Prostate gland (tissue), 2 donors: Measurements from ENCODE around the gene C1orf35. TPM values are rescaled to one million over a fixed set of nuclear protein-coding genes. Genes with fewer than 3 reads are reported as not detected.
"Not testable (repeated sequence)": the region's sequence is repeated elsewhere in the genome, so short reads cannot be mapped to it uniquely, and the experiment has no call there.

Source experiments
- DNase-seq: peaks from one replicate; pipeline ENCODE4 v3.0.0-alpha.2; 2019; ENCODE audit warnings: low spot score
- H3K27ac ChIP-seq, 2 donors: fragments of 200-600 bp; sonication (generic); 2 replicates each; pipeline ENCODE4 v1.5.1; 2017 to 2019
- H3K27me3 ChIP-seq: fragments of 200-600 bp; sonication (generic); replicated peaks from 2 replicates; pipeline ENCODE4 v1.5.1; 2019; ENCODE audit not compliant: insufficient read depth
- H3K36me3 ChIP-seq, 2 donors: fragments of 200-600 bp; sonication (generic); 1 replicate in 1 of 2; 2 replicates in 1 of 2; pipeline versions ENCODE4 v1.5.1 to v1.8.1; 2017 to 2019
- H3K4me1 ChIP-seq: fragments of 200-600 bp; sonication (generic); replicated peaks from 2 replicates; pipeline ENCODE4 v1.5.1; 2019
- H3K4me3 ChIP-seq, 2 donors: fragments of 200-600 bp; sonication (generic); 2 replicates each; pipeline ENCODE4 v1.5.1; 2017 to 2019
- H3K9me3 ChIP-seq: fragments of 200-600 bp; sonication (generic); 2 replicates; pipeline ENCODE4 v1.5.1; 2017
- POLR2A ChIP-seq: fragments of 450-650 bp; IDR thresholded peaks from one replicate; pipeline ENCODE4 v1.6.1; 2016; ENCODE audit warnings: antibody characterized with exemption, mild to moderate bottlenecking
- POLR2AphosphoS5 ChIP-seq: sonication (generic); formaldehyde crosslinking; IDR thresholded peaks from one replicate; pipeline ENCODE4 v1.6.1; 2017; ENCODE audit warnings: antibody characterized with exemption
- WGBS: methylation state at CpG from one replicate; pipeline ENCODE4 v1.1.5; 2018; 5-methylcytosine and 5-hydroxymethylcytosine counted together
- intact Hi-C: fragments of 100-400 bp; cut with DNase I; formaldehyde crosslinking; loops from one replicate; pipeline ENCODE4 v1.14.2; 2022
- total RNA-seq, 2 donors: library from RNA; depleted of rRNA; stranded (reverse); fragments of >200 nt; gene quantifications; one replicate each; pipeline ENCODE4 v1.1.0, GENCODE V29; 2016
- TF ChIP-seq, protein P1 (sequence below), 4 experiments: fragments of 200-600 bp in 2 of 4; fragments of 450-650 bp in 2 of 4; sonication (generic) in 2 of 4; IDR thresholded peaks; 1 replicate in 3 of 4; 2 replicates in 1 of 4; pipeline ENCODE4 v1.5.1; 2016 to 2019; ENCODE audit warnings: antibody characterized with exemption in 4 of 4, mild to moderate bottlenecking in 2 of 4, moderate library complexity in 2 of 4

Gene C1orf35
- total RNA-seq, 2 donors from 2014 or later, result 23.5 TPM

DNA sequence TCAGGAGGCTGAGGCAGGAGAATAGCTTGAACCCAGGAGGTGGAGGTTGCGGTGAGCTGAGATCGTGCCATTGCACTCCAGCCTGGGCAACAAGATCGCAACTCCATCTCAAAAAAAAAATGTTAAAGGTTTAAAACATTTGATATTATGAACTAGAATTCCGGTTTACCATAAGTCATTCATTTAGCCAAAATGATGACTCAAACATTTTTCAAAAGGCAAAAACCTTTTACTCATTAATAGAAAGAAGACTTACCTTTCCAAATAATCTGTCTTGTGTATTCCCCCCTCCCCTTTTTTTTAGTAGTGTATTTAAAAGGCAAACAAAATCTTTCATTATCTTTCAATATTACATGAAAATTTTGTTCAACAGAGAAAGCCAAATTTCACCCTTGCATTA is 14.2 kb upstream of the C1orf35 start:
- intact Hi-C loops, result no loop called here
- no peak for DNase-seq
- Histone ChIP-seq H3K4me3 (no peak overlapping the region), H3K27ac (no peak overlapping the region), H3K4me1 (no peaks in the 10 kb centered on the region), H3K9me3 (no peaks in the 10 kb centered on the region), H3K36me3 (no peaks in the 10 kb centered on the region), H3K27me3 (no peaks in the 10 kb centered on the region)
- TF ChIP-seq, protein P1, sequence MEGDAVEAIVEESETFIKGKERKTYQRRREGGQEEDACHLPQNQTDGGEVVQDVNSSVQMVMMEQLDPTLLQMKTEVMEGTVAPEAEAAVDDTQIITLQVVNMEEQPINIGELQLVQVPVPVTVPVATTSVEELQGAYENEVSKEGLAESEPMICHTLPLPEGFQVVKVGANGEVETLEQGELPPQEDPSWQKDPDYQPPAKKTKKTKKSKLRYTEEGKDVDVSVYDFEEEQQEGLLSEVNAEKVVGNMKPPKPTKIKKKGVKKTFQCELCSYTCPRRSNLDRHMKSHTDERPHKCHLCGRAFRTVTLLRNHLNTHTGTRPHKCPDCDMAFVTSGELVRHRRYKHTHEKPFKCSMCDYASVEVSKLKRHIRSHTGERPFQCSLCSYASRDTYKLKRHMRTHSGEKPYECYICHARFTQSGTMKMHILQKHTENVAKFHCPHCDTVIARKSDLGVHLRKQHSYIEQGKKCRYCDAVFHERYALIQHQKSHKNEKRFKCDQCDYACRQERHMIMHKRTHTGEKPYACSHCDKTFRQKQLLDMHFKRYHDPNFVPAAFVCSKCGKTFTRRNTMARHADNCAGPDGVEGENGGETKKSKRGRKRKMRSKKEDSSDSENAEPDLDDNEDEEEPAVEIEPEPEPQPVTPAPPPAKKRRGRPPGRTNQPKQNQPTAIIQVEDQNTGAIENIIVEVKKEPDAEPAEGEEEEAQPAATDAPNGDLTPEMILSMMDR (IDR thresholded peaks at IDR 0.05), result no peak
- TF ChIP-seq POLR2AphosphoS5 (no peak), POLR2A (no peak)
- 96% methylated on average over 4 of the region's 4 CpGs for WGBS

DNA sequence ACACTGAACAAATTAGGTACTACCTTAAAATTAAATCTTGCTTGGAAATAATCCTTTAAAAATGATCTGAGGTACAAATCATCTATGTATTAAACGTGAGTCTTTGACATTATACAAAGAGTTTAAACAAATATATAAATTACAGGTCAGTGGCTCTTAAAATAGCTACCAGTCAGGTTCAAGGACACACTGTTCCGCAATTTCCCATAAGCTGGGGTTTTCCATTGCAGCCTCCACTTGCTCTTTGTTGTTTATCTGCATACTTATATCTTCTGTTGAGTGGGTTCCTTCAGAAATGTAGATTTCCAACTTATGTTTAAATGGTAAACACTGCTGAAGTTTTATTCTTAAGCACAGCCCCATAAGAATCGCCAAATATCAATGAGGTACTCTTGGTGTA is 11.7 kb upstream of the C1orf35 start:
- intact Hi-C loops, result no loop called here
- Histone ChIP-seq H3K4me3 (no peak overlapping the region), H3K9me3 (no peaks in the 10 kb centered on the region), H3K36me3 (no peaks in the 10 kb centered on the region), H3K27me3 (no peaks in the 10 kb centered on the region), H3K27ac (peak overlapping the region in 1 of 2 donors; percentile 2), H3K4me1 (no peaks in the 10 kb centered on the region)
- no peak for DNase-seq
- 53% methylated on average over 3 of the region's 3 CpGs for WGBS
- no peak for TF ChIP-seq POLR2A
- TF ChIP-seq POLR2AphosphoS5, result peak; percentile 17
- TF ChIP-seq, protein P1 (IDR thresholded peaks at IDR 0.05), result no peak

DNA sequence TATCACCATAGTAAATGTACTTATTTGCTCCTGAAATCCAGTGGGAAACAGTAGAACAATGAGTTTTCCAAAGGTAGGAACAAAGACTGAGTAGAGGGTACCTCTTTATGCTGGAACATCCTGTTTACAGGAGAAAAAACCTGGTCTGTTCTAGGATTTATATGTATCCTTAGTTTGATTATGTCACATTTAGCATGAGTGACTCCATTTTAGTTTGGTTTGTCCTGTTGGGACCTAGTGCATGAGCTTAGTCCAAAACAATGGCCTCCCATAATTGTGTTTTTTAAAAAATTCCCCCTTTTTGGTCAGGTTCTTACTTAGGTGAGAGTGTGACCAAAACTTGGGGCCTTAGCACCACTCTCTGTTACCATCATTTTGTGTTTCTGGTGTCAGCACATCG is 9.5 kb upstream of the C1orf35 start:
- 97% methylated on average over 1 of the region's 1 CpG for WGBS
- H3K4me3 ChIP-seq, result no peak overlapping the region
- no peaks in the 10 kb centered on the region for H3K9me3 ChIP-seq
- peaks cover 3% of the 10 kb centered on the region for H3K4me1 ChIP-seq
- TF ChIP-seq POLR2A, result no peak
- TF ChIP-seq, protein P1 (IDR thresholded peaks at IDR 0.05), result no peak
- TF ChIP-seq POLR2AphosphoS5, result no peak
- H3K27ac ChIP-seq, result no peak overlapping the region
- DNase-seq, result no peak
- H3K36me3 ChIP-seq, result no peaks in the 10 kb centered on the region
- H3K27me3 ChIP-seq, result no peaks in the 10 kb centered on the region
- intact Hi-C loops, result no loop called here

DNA sequence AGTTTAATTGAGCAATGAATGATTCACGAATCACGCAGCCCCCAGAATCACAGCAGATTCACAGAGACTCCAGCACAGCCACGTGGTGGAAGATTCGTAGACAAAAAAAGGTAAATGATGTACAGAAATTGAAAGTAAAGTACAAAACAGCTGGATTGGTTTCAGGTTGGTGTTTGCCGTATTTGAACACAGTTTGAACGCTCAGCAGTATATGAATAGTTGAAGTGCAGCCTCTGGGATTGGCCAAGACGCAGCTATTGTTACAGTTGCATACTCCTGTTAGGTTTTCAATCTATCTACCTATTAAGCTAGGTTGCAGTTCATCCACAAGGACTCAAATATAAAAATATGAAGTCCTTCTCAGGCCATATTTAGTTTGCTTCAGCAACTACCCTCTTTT is 9.0 kb upstream of the C1orf35 start:
- peaks cover 3% of the 10 kb centered on the region for H3K4me1 ChIP-seq
- intact Hi-C loops, result no loop called here
- TF ChIP-seq POLR2A (no peak), POLR2AphosphoS5 (no peak)
- TF ChIP-seq, protein P1 (IDR thresholded peaks at IDR 0.05), result no peak

DNA sequence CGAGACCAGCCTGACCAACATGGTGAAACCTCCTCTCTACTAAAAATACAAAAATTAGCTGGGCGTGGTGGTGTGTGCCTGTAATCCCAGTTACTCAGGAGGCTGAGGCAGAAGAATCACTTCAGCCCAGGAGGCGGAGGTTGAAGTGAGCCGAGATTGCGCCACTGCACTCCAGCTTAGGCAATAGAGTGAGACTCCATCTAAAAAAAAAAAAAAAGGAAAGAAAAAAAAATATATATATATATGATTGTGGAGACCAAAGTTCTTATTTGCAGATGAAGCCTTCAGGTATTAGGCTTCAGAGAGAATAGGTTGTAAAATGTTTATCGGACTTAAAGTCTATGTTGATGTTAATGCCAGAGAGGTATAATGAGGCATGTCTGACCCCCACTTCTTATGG is 8.2 kb upstream of the C1orf35 start:
- H3K27ac ChIP-seq, H3K27me3 ChIP-seq, H3K4me1 ChIP-seq, DNase-seq, H3K36me3 ChIP-seq, H3K9me3 ChIP-seq, H3K4me3 ChIP-seq, intact Hi-C loops: not testable (repeated sequence)
- WGBS, result 91% methylated on average over 6 of the region's 6 CpGs

More for the DNA sequence above, 9.0 kb upstream of the C1orf35 start:
- DNase-seq, result no peak
- Histone ChIP-seq H3K27ac (no peak overlapping the region), H3K4me3 (no peak overlapping the region), H3K27me3 (no peaks in the 10 kb centered on the region), H3K9me3 (no peaks in the 10 kb centered on the region), H3K36me3 (no peaks in the 10 kb centered on the region)
- WGBS, result 87% methylated on average over 7 of the region's 7 CpGs
